HCT116 (cell line): ENCODE measurements around the gene KCNRG.

Experiments used
- ATF3 ChIP-seq: IDR thresholded peaks from 2 replicates; pipeline ENCODE4 v1.6.1; 2012
- EZH2 ChIP-seq: fragments of 200-600 bp; sonication (generic); IDR thresholded peaks from 2 replicates; pipeline ENCODE4 v1.6.1; 2017; ENCODE audit warnings: antibody characterized with exemption, mixed run types
- EZH2phosphoT487 ChIP-seq: fragments of 200-600 bp; IDR thresholded peaks from 2 replicates; pipeline ENCODE4 v1.6.1; 2018; ENCODE audit warnings: antibody characterized with exemption, borderline replicate concordance
- JUND ChIP-seq: IDR thresholded peaks from 2 replicates; pipeline ENCODE4 v1.6.1; 2012
- POLR2A ChIP-seq: IDR thresholded peaks from 2 replicates; pipeline ENCODE4 v1.7.0; 2011; ENCODE audit warnings: borderline replicate concordance; ENCODE audit not compliant: insufficient read depth, insufficient read length; ENCODE audit errors: extremely low read depth
- REST ChIP-seq: IDR thresholded peaks from 2 replicates; pipeline ENCODE4 v1.6.1; 2012; ENCODE audit warnings: low read depth
- SIN3A ChIP-seq: IDR thresholded peaks from 2 replicates; pipeline ENCODE4 v1.6.1; 2012; ENCODE audit warnings: low read depth
- SP1 ChIP-seq: IDR thresholded peaks from 2 replicates; pipeline ENCODE4 v1.6.1; 2012; ENCODE audit warnings: low read depth
- YY1 ChIP-seq: IDR thresholded peaks from 2 replicates; pipeline ENCODE4 v1.6.1; 2011; ENCODE audit warnings: low read length, low read depth, moderate library complexity, mild to moderate bottlenecking; ENCODE audit not compliant: insufficient replicate concordance; ENCODE audit errors: extremely low read depth
- ZNF274 ChIP-seq: fragments of 200-500 bp; sonication (Bioruptor generic); IDR thresholded peaks from 2 replicates; pipeline ENCODE4 v1.6.1; 2014; ENCODE audit warnings: mild to moderate bottlenecking, low read depth, low read length, inconsistent platforms
- TF ChIP-seq, protein P1 (sequence below), 3 experiments: fragments of 200-600 bp in 1 of 3; sonication (generic) in 1 of 3; IDR thresholded peaks in 2 of 3; conservative IDR thresholded peaks in 1 of 3; 2 replicates each; pipeline ENCODE4 v1.5.1; 2012 to 2017; ENCODE audit warnings: low read depth in 2 of 3, low read length in 2 of 3, antibody characterized with exemption in 1 of 3, borderline replicate concordance in 1 of 3, control low read depth in 1 of 3, mild to moderate bottlenecking in 1 of 3, mixed read lengths in 1 of 3, mixed run types in 1 of 3, moderate library complexity in 1 of 3; ENCODE audit not compliant: insufficient read depth in 1 of 3

- TF ChIP-seq, protein P1, sequence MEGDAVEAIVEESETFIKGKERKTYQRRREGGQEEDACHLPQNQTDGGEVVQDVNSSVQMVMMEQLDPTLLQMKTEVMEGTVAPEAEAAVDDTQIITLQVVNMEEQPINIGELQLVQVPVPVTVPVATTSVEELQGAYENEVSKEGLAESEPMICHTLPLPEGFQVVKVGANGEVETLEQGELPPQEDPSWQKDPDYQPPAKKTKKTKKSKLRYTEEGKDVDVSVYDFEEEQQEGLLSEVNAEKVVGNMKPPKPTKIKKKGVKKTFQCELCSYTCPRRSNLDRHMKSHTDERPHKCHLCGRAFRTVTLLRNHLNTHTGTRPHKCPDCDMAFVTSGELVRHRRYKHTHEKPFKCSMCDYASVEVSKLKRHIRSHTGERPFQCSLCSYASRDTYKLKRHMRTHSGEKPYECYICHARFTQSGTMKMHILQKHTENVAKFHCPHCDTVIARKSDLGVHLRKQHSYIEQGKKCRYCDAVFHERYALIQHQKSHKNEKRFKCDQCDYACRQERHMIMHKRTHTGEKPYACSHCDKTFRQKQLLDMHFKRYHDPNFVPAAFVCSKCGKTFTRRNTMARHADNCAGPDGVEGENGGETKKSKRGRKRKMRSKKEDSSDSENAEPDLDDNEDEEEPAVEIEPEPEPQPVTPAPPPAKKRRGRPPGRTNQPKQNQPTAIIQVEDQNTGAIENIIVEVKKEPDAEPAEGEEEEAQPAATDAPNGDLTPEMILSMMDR (IDR thresholded peaks at IDR 0.05 in 2 of 3, conservative IDR thresholded peaks at IDR 0.05 in 1 of 3; ENCODE audit: borderline replicate concordance in 1 of 3, insufficient read depth in 1 of 3, low read depth in 2 of 3, low read length in 2 of 3), result no peak
- TF ChIP-seq YY1 (no peak), POLR2A (no peak), EZH2 (no peak), ATF3 (no peak), REST (no peak), SIN3A (no peak), EZH2phosphoT487 (no peak), ZNF274 (no peak), SP1 (no peak), JUND (no peak)
These were observed 1.2 kb downstream of the KCNRG start for GRCh38 chr13:50016444-50016843.
